Frontal cortex (tissue), 4 donors: ENCODE measurements around the gene APLP2. TPM values are rescaled to one million over a fixed set of nuclear protein-coding genes. Genes with fewer than 3 reads are reported as not detected.
"Not testable (repeated sequence)": the region's sequence is repeated elsewhere in the genome, so short reads cannot be mapped to it uniquely, and the experiment has no call there.

Experiments used
- DNase-seq, 2 donors: peaks; one replicate each; pipeline ENCODE4 v3.0.0; 2012; ENCODE audit warnings: low spot score in 2 of 2
- FAIRE-seq: peaks from 2 replicates; lab custom pipeline; 2012; peaks lifted over from hg19 to GRCh38; lab: Jason Lieb, UNC
- small RNA-seq: library from RNA; depleted of rRNA; stranded (forward); fragments of <200 nt; gene quantifications from one replicate; pipeline ENCODE3, GENCODE V24; 2014
- total RNA-seq: library from RNA; depleted of rRNA; stranded (reverse); fragments of >200 nt; gene quantifications from one replicate; pipeline ENCODE4 v1.2.3, GENCODE V29; 2014
- donor health status: control.
- donor health status: control.
- donor health status: control.

APLP2 gene
- total RNA-seq, 1 donor from 2014 or later = 241 TPM

DNA sequence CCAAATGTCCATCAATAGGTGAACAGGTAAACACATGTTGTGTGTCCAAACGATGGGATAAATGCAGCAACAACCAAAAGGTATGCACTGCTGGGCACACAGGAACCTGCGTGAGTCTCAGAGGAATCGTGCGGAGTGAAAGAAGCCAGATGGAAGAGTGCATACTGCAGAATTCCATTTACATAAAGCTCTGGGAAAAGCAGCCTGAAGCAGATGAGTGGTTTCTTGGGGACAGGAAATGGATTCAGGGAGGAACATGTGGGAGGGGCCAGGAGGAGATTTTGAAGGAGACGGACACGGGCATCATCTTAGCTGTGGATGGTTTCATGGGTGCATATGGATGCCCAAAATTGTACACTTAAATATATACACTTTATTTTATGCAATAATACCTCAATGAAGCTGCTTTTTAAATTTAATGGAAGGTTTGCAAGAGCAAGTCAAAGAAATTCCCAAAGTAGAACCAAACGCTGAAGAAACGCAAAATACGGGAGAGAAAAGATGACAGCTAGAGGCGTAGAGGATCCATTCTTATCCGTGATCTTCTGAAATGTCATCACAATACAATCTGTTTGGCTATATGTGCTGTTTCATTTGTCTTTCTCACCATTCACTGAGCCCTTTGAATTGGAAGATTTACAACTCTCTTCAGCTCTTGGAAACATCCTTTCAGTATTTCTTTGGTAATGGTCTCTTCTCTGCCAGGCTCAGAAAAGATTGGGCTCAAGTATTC is 114.3 kb downstream of the APLP2 start:
- no peak for FAIRE-seq
- DNase-seq = no peak

DNA sequence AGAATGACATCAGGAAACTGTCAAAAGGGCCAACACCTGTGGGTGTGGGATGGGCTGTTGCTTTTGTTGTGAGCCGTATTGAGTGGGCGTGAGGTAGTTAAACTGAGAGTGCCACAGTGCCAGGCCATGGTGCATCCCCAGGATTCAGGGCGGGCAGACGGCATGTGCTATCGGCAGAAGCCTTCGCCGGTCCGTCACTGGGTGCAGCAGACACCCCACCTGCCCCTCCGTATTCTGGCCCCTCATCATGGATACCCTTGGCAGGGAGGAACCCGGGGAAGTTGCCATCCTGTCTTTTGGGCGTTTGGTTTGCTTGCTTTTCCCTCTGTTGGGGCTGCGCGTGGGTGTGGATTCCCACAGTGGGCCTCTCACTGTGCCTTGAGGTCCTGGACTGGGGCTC is 117.4 kb downstream of the APLP2 start:
- no peak for DNase-seq
- FAIRE-seq = no peak

DNA sequence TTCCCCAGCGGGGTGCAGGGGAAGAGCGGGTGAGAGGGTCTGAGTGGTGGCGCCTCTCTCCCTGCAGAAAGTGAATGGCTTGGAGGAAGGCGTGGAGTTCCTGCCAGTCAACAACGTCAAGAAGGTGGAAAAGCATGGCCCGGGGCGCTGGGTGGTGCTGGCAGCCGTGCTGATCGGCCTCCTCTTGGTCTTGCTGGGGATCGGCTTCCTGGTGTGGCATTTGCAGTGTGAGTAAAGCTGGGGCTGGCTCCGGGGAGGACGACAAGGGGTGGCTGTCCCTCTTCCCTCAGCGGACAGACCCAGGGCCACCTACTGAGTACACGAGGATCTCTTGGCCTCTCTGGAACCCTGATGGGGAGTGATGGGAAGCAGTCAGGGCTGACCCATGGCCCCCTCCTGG is 118.4 kb downstream of the APLP2 start:
- DNase-seq (no peak), FAIRE-seq (no peak)

DNA sequence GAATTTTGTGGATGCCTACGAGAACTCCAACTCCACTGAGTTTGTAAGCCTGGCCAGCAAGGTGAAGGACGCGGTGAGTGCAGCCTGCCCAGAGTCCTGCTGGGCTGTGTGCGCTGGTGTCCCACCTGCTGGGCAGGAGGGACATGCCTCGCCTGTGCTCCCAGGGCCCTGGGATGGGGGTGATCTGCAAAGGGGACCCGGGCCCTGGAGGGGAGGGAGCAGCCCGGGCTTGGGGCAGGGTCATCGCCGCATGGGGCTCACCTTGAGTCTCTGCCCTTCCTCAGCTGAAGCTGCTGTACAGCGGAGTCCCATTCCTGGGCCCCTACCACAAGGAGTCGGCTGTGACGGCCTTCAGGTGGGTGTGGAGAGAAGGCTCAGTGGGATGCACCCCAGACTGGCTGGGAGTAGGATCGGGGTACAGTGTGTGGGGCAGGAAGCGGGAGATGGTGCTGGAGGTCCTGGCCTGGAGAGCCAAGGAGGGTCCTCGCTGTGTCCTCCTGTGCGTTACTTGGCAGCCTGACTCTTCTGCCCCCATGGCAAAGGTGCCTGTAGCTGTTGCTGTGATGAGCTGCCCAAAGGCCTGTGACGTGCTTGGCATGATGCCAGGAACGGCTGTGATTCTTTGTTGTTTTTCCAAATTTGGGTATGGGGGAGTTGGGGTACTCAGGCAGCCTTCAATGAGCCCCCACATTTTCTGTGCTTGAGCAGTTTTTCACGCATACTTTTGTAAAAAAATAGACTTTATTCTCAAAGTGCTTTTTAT is 119.1 kb downstream of the APLP2 start:
- DNase-seq (no peak), FAIRE-seq (no peak)

DNA sequence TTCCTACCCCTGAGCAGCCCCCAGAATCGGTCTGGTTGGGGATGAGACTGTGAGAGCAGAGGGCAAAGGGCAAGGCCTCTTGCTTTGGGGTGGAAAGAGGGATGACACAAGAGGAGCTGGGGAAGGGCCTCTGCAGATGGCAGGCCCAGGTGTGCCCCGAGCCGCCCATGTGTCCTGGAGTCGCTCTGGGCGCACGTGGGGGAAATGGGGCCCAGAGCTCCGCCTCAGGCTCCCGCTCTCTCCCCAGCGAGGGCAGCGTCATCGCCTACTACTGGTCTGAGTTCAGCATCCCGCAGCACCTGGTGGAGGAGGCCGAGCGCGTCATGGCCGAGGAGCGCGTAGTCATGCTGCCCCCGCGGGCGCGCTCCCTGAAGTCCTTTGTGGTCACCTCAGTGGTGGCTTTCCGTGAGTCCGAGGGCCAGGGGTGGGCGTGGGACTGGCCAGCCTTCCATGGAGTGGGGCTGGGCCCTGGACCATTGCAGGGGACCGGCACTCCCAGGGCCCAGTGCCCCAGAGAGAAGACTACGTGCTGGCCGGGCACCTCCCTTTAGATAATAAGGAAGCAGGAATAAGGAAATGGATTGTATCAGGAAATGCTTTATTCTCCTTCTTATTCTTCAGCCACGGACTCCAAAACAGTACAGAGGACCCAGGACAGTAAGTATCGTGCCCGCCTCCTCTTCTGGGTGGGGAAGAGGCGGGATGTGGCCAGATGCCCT is 120.0 kb downstream of the APLP2 start:
- DNase-seq (no peak), FAIRE-seq (no peak)

DNA sequence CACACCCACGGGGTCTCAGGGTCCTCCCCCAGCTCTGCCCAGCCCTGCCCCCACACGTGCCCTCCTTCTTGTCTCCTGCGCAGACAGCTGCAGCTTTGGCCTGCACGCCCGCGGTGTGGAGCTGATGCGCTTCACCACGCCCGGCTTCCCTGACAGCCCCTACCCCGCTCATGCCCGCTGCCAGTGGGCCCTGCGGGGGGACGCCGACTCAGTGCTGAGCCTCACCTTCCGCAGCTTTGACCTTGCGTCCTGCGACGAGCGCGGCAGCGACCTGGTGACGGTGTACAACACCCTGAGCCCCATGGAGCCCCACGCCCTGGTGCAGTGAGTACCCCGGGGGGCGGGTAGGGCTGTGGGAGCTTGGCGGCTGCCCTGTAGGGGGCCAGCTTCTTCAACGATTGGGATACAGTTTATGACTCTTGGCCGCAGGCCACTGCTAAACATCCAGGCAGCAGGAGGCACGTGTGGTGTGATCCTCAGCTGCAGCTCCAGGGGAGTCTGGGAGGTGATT is 120.7 kb downstream of the APLP2 start:
- FAIRE-seq = no peak
- no peak for DNase-seq

DNA sequence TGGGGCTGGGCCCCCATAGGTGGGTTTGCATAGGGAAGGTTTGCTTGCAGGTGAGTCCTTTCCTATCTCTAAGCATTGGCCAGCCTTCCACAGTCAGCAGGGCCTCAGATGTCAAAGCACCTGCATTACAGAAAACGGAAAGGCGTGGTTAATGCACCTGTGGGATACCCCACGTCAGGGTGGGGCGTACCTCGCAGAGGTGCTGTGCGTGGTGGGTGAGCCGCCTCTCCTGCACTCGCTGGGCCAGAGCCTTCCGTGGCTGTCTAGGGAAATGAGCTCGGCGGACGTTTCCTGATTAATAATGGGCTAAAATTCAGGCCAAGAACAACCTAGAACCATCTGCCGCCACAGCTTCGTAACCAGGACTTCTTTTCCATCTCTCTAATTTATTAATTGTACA is 122.2 kb downstream of the APLP2 start:
- FAIRE-seq (no peak), DNase-seq (no peak)

DNA sequence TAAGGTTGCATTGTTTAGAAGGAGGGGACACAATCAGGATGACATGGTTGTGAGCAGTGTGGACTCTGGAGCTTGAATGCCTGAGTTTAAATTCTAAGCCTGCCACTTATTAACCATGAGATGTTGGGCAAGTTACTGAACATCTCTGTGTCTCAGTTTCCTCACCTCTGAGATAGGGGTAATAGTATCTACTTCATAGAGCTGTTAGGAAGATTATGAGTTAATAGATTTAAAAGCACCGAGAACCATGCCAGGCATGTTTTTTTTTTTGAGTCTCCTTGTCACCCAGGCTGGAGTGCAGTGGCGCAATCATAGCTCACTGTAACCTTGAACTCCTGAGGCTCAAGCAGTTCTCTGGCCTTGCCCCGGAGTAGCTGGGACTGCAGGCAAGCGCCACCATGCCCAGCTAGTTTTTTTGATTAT is 123.2 kb downstream of the APLP2 start:
- DNase-seq (no peak), FAIRE-seq (no peak)

DNA sequence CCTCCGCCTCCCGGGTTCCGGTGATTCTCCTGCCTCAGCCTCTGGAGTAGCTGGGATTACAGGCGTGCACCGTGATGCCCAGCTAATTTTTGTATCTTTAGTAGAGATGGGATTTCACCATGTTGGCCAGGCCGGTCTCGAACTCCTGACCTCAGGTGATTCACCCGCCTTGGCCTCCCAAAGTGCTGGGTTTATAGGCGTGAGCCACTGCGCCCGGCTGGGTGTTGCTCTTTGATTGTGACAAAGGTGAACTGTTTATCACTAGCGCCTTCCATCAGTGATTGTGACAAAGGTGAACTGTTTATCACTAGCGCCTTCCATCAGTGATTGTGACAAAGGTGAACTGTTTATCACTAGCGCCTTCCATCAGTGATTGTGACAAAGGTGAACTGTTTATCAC is 123.9 kb downstream of the APLP2 start:
- DNase-seq = not testable (repeated sequence)

More for the DNA sequence above, 123.9 kb downstream of the APLP2 start:
- not testable (repeated sequence) for FAIRE-seq

Small RNAs within 50 kb of the gene (small RNA-seq; reads per million reads assigned to genes)
- gene RF00015 (not detected), gene RPL34P21 (not detected)

Other genes with a start within 250 kb of the APLP2 start
- gene NFRKB, start 174.3 kb upstream of the APLP2 start, total RNA-seq = 17.5 TPM
- gene PRDM10, start 67.1 kb upstream of the APLP2 start, total RNA-seq = 11.4 TPM
- not detected for gene ST14, start 89.9 kb downstream of the APLP2 start, total RNA-seq
- gene ZBTB44, start 245.0 kb downstream of the APLP2 start, total RNA-seq = 165 TPM